WTC11 (cell line): ENCODE measurements around the gene NDUFAF7.

Experiments
- IRF2 ChIP-seq: sonication (generic); formaldehyde crosslinking; IDR thresholded peaks from 2 replicates; pipeline ENCODE4 v1.8.0; 2022; ENCODE audit warnings: low read depth, missing genetic modification reagents, borderline replicate concordance
- ZNF263 ChIP-seq: sonication (generic); formaldehyde crosslinking; IDR thresholded peaks from 2 replicates; pipeline ENCODE4 v1.8.1; 2022; ENCODE audit warnings: low read depth, mild to moderate bottlenecking, moderate library complexity, missing genetic modification reagents
- TF ChIP-seq, protein P1 (sequence below): sonication (generic); formaldehyde crosslinking; conservative IDR thresholded peaks from 2 replicates; pipeline ENCODE4 v1.8.1; 2022; ENCODE audit warnings: mild to moderate bottlenecking, missing genetic modification reagents
- TF ChIP-seq, protein P2 (sequence below): fragments of 200-600 bp; IDR thresholded peaks from 2 replicates; pipeline ENCODE4 v1.8.0; 2022; ENCODE audit warnings: antibody characterized with exemption
- TF ChIP-seq, protein P3 (sequence below): sonication (generic); formaldehyde crosslinking; IDR thresholded peaks from 2 replicates; pipeline ENCODE4 v1.8.0; 2022; ENCODE audit warnings: missing genetic modification reagents

GRCh38 chr2:37203708-37204107 lies 27.8 kb upstream of the NDUFAF7 start:
- TF ChIP-seq, protein P1, sequence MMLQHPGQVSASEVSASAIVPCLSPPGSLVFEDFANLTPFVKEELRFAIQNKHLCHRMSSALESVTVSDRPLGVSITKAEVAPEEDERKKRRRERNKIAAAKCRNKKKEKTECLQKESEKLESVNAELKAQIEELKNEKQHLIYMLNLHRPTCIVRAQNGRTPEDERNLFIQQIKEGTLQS (CRISPR knock-in tag) = no peak
- TF ChIP-seq, protein P2, sequence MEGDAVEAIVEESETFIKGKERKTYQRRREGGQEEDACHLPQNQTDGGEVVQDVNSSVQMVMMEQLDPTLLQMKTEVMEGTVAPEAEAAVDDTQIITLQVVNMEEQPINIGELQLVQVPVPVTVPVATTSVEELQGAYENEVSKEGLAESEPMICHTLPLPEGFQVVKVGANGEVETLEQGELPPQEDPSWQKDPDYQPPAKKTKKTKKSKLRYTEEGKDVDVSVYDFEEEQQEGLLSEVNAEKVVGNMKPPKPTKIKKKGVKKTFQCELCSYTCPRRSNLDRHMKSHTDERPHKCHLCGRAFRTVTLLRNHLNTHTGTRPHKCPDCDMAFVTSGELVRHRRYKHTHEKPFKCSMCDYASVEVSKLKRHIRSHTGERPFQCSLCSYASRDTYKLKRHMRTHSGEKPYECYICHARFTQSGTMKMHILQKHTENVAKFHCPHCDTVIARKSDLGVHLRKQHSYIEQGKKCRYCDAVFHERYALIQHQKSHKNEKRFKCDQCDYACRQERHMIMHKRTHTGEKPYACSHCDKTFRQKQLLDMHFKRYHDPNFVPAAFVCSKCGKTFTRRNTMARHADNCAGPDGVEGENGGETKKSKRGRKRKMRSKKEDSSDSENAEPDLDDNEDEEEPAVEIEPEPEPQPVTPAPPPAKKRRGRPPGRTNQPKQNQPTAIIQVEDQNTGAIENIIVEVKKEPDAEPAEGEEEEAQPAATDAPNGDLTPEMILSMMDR = no peak
- TF ChIP-seq ZNF263 (CRISPR knock-in tag) (no peak), IRF2 (no peak)
- TF ChIP-seq, protein P3, sequence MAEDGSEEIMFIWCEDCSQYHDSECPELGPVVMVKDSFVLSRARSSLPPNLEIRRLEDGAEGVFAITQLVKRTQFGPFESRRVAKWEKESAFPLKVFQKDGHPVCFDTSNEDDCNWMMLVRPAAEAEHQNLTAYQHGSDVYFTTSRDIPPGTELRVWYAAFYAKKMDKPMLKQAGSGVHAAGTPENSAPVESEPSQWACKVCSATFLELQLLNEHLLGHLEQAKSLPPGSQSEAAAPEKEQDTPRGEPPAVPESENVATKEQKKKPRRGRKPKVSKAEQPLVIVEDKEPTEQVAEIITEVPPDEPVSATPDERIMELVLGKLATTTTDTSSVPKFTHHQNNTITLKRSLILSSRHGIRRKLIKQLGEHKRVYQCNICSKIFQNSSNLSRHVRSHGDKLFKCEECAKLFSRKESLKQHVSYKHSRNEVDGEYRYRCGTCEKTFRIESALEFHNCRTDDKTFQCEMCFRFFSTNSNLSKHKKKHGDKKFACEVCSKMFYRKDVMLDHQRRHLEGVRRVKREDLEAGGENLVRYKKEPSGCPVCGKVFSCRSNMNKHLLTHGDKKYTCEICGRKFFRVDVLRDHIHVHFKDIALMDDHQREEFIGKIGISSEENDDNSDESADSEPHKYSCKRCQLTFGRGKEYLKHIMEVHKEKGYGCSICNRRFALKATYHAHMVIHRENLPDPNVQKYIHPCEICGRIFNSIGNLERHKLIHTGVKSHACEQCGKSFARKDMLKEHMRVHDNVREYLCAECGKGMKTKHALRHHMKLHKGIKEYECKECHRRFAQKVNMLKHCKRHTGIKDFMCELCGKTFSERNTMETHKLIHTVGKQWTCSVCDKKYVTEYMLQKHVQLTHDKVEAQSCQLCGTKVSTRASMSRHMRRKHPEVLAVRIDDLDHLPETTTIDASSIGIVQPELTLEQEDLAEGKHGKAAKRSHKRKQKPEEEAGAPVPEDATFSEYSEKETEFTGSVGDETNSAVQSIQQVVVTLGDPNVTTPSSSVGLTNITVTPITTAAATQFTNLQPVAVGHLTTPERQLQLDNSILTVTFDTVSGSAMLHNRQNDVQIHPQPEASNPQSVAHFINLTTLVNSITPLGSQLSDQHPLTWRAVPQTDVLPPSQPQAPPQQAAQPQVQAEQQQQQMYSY = no peak
